Kidney (tissue), 14 donors: ENCODE results near the gene GALNT7. TPM values are rescaled to one million over a fixed set of nuclear protein-coding genes. Genes with fewer than 3 reads are reported as not detected.
A peak's percentile ranks its signal among the peaks of the same experiment; 100 is the strongest.

Experiments
- DNase-seq, 5 donors: peaks; one replicate each; pipeline ENCODE4 v3.0.0-alpha.2; 2013 to 2020
- FAIRE-seq: peaks from 2 replicates; lab custom pipeline; 2012; peaks lifted over from hg19 to GRCh38; lab: Jason Lieb, UNC
- H3K27ac ChIP-seq, 2 donors: one replicate each; pipeline ENCODE4 v1.7.0; 2013; ENCODE audit warnings: low read depth in 2 of 2, low read length in 2 of 2, inconsistent platforms in 1 of 2
- H3K27me3 ChIP-seq: one replicate; pipeline ENCODE4 v1.7.1; 2013; ENCODE audit warnings: low read length, inconsistent platforms; ENCODE audit not compliant: control insufficient read depth, insufficient read depth
- H3K36me3 ChIP-seq, 3 donors: one replicate each; pipeline versions ENCODE4 v1.7.0 to v1.7.1; 2013; ENCODE audit warnings: low read length in 3 of 3, control low read depth in 1 of 3, inconsistent platforms in 1 of 3; ENCODE audit not compliant: insufficient read depth in 3 of 3, control insufficient read depth in 2 of 3
- H3K4me1 ChIP-seq, 3 donors: one replicate each; pipeline versions ENCODE4 v1.7.0 to v1.7.1; 2013; ENCODE audit warnings: low read length in 3 of 3, inconsistent platforms in 1 of 3, low read depth in 1 of 3; ENCODE audit not compliant: control insufficient read depth in 2 of 3, insufficient read depth in 2 of 3
- H3K4me3 ChIP-seq, 3 donors: one replicate each; pipeline versions ENCODE4 v1.7.0 to v1.8.1; 2013; ENCODE audit warnings: low read length in 3 of 3, control low read depth in 1 of 3, inconsistent platforms in 1 of 3
- H3K9ac ChIP-seq, 3 donors: one replicate each; pipeline versions ENCODE4 v1.7.0 to v1.7.1; 2013; ENCODE audit warnings: low read length in 3 of 3, control low read depth in 1 of 3, inconsistent platforms in 1 of 3
- H3K9me3 ChIP-seq, 3 donors: one replicate each; pipeline versions ENCODE4 v1.7.0 to v1.7.1; 2013; ENCODE audit warnings: low read length in 3 of 3, control low read depth in 1 of 3, inconsistent platforms in 1 of 3; ENCODE audit not compliant: control insufficient read depth in 2 of 3, insufficient read depth in 1 of 3
- CTCF ChIP-seq: IDR thresholded peaks from 3 replicates; pipeline ENCODE4 v1.5.1; 2012; ENCODE audit warnings: mild to moderate bottlenecking, moderate library complexity, borderline replicate concordance; ENCODE audit not compliant: insufficient read depth; ENCODE audit errors: extremely low read depth
- intact Hi-C: fragments of 100-400 bp; cut with DNase I; formaldehyde crosslinking; loops from one replicate; pipeline ENCODE4 v1.11.1; 2022
- microRNA-seq: library from miRNA; unstranded; fragments of <30 nt; microRNA quantifications from one replicate; pipeline ENCODE4 v1.2.0, GENCODE V29; 2020
- polyA plus RNA-seq: library from polyadenylated mRNA; stranded (reverse); fragments of 350-450 nt; fragmentation: Illumina TruSeq; extraction: RNeasy Lipid Tissue Mini Kit (QIAGEN cat#74804); gene quantifications from one replicate; pipeline ENCODE4 v1.2.3, GENCODE V29; 2014; ENCODE audit warnings: low read depth, low replicate concordance; ENCODE audit not compliant: insufficient read depth
- total RNA-seq: library from RNA; stranded (reverse); fragmentation: NEBNext Ultra II Directional; extraction: Animal tissue kit (Norgen Biotek cat#: 25700); gene quantifications from one replicate; pipeline ENCODE4 v1.2.1, GENCODE V29; 2021
- donor health status: control.
- donor health status: control.
- donor health status: control.
- donor health status: control.
- donor health status: control.
- donor health status: DM: yes; HTN: yes; CAD: no.
- donor health status: Normal renal cell carcinoma (clear cell type).

Gene GALNT7
- total and polyA plus RNA-seq, 2 donors from 2014 or later: 3.8 to 25.6 TPM

- DNase-seq (peak; percentile 99 to 100 (median 100)), FAIRE-seq (peak; percentile 50)
- Histone ChIP-seq H3K27me3 (no peaks in the 10 kb centered on the region), H3K4me1 (peaks cover 0 to 2% (median 0%) of the 10 kb centered on the region in 3 donors), H3K9ac (peak within 1 kb of the TSS; percentile 87 to 98 (median 97)), H3K27ac (peak within 1 kb of the TSS; percentile 96), H3K9me3 (no peaks in the 10 kb centered on the region), H3K4me3 (peak within 1 kb of the TSS; percentile 95 to 99 (median 98)), H3K36me3 (no peaks in the 10 kb centered on the region)
- intact Hi-C loops: no loop called here
- TF ChIP-seq CTCF: no peak
Observed at GRCh38 chr4:173370477-173371291, 202.1 kb downstream of the GALNT7 start, which contains the start of gene SAP30. SAP30 (plus strand) TSS chr4:173370954; CDS start chr4:173371183, 229 bp downstream.

GRCh38 chr4:173371292-173372192 is 202.9 kb downstream of the GALNT7 start:
- Histone ChIP-seq H3K9me3 (no peaks in the 10 kb centered on the region), H3K4me1 (peaks cover 0 to 2% (median 0%) of the 10 kb centered on the region in 3 donors), H3K27ac (peak overlapping the region; percentile 39 to 88), H3K27me3 (no peaks in the 10 kb centered on the region), H3K9ac (peak overlapping the region; percentile 70 to 80 (median 73)), H3K4me3 (peak overlapping the region; percentile 78 to 99 (median 90)), H3K36me3 (no peaks in the 10 kb centered on the region)
- DNase-seq (peak; percentile 76 to 88 (median 83)), FAIRE-seq (no peak)
- no peak for TF ChIP-seq CTCF
- intact Hi-C loops: no loop called here

Small RNA genes lying within 50 kb of the gene (microRNA-seq; reads per million reads assigned to microRNA genes)
- not detected for gene MIR548T

Other genes starting within 250 kb of the GALNT7 start
- gene HMGB2, start 165.5 kb downstream of the GALNT7 start, total RNA-seq: 76.8 TPM
- gene HMGB2, start 165.5 kb downstream of the GALNT7 start, polyA plus RNA-seq: 41.8 TPM
- 16.5 TPM for gene SAP30, start 202.1 kb downstream of the GALNT7 start, total RNA-seq
- gene SAP30, start 202.1 kb downstream of the GALNT7 start, polyA plus RNA-seq: 6.7 TPM
- 1.6 TPM for gene SCRG1, start 230.3 kb downstream of the GALNT7 start, total RNA-seq
- 0.11 TPM for gene SCRG1, start 230.3 kb downstream of the GALNT7 start, polyA plus RNA-seq